GM23338 (cell line): ENCODE results near the gene GPC6. TPM values are rescaled to one million over a fixed set of nuclear protein-coding genes. Genes with fewer than 3 reads are reported as not detected.

Source experiments
- ATAC-seq: fragments of 200-7000 bp; cut with Tn5 transposase; 3 replicates; pipeline ENCODE4 v1.9.1; 2020
- DNase-seq: peaks from one replicate; pipeline ENCODE4 v3.0.0-alpha.2; 2015; ENCODE audit warnings: low spot score
- H2AFZ ChIP-seq: fragments of 200-600 bp; sonication (generic); 2 replicates; pipeline ENCODE4 v1.8.0; 2016; ENCODE audit warnings: antibody characterized with exemption, mild to moderate bottlenecking, moderate library complexity
- H3F3A ChIP-seq: fragments of 200-600 bp; sonication (generic); replicated peaks from 2 replicates; pipeline ENCODE4 v1.8.0; 2017; ENCODE audit warnings: antibody characterized with exemption, mixed run types, low read depth
- H3K27ac ChIP-seq: fragments of 200-600 bp; sonication (generic); 2 replicates; pipeline ENCODE4 v1.6.1; 2016; ENCODE audit warnings: low read depth
- H3K27me3 ChIP-seq: fragments of 200-600 bp; sonication (generic); 2 replicates; pipeline ENCODE4 v1.8.0; 2016; ENCODE audit warnings: mild to moderate bottlenecking, mixed run types, moderate library complexity; ENCODE audit not compliant: insufficient read depth
- H3K36me3 ChIP-seq: fragments of 200-600 bp; sonication (generic); 2 replicates; pipeline ENCODE4 v1.8.0; 2016; ENCODE audit warnings: mild to moderate bottlenecking; ENCODE audit not compliant: insufficient read depth
- H3K4me1 ChIP-seq: fragments of 200-600 bp; sonication (generic); 2 replicates; pipeline ENCODE4 v1.8.0; 2016; ENCODE audit warnings: mild to moderate bottlenecking, moderate library complexity; ENCODE audit not compliant: insufficient read depth
- H3K4me2 ChIP-seq: fragments of 200-600 bp; sonication (generic); 2 replicates; pipeline ENCODE4 v1.7.1; 2017; ENCODE audit warnings: mixed run types
- H3K4me3 ChIP-seq: fragments of 200-600 bp; sonication (generic); 2 replicates; pipeline ENCODE4 v1.6.1; 2016; ENCODE audit warnings: mixed run types
- H3K79me2 ChIP-seq: fragments of 200-600 bp; sonication (generic); replicated peaks from 2 replicates; pipeline ENCODE4 v1.8.0; 2017; ENCODE audit warnings: mild to moderate bottlenecking; ENCODE audit not compliant: insufficient read depth
- H3K9me2 ChIP-seq: fragments of 200-600 bp; sonication (generic); 2 replicates; pipeline ENCODE4 v1.8.0; 2017; ENCODE audit not compliant: insufficient read depth
- H4K20me1 ChIP-seq: fragments of 200-600 bp; sonication (generic); replicated peaks from 2 replicates; pipeline ENCODE4 v1.8.0; 2017; ENCODE audit warnings: mild to moderate bottlenecking; ENCODE audit not compliant: insufficient read depth
- H3K27ac Mint-ChIP-seq: 2 replicates; pipeline ENCODE4 v1.8.0; 2020; ENCODE audit warnings: inconsistent platforms, mild to moderate bottlenecking, moderate library complexity, mixed read lengths
- H3K27me3 Mint-ChIP-seq: 3 replicates; pipeline ENCODE4 v1.8.0; 2022; ENCODE audit warnings: low read depth, mild to moderate bottlenecking, moderate library complexity, mixed read lengths, inconsistent platforms; ENCODE audit not compliant: insufficient read depth, poor library complexity
- H3K36me3 Mint-ChIP-seq: 3 replicates; pipeline ENCODE4 v1.8.0; 2021; ENCODE audit warnings: low read depth, mild to moderate bottlenecking, inconsistent platforms, moderate library complexity, mixed read lengths
- H3K4me1 Mint-ChIP-seq: 3 replicates; pipeline ENCODE4 v1.8.0; 2020; ENCODE audit warnings: mild to moderate bottlenecking, inconsistent platforms, mixed read lengths
- H3K4me3 Mint-ChIP-seq: 3 replicates; pipeline ENCODE4 v1.8.0; 2021; ENCODE audit warnings: moderate library complexity, mild to moderate bottlenecking, inconsistent platforms, mixed read lengths
- H3K9me3 Mint-ChIP-seq: 3 replicates; pipeline ENCODE4 v1.8.0; 2020; ENCODE audit warnings: moderate library complexity, mild to moderate bottlenecking, inconsistent platforms, mixed read lengths
- CREB1 ChIP-seq: fragments of 250-450 bp; sonication (Bioruptor Pico); IDR thresholded peaks from 2 replicates; pipeline ENCODE4 v1.5.0; 2020; ENCODE audit warnings: low read depth, mild to moderate bottlenecking, moderate library complexity
- ETS1 ChIP-seq: IDR thresholded peaks from 2 replicates; pipeline ENCODE4 v1.6.1; 2016; ENCODE audit warnings: antibody characterized with exemption
- EZH2phosphoT487 ChIP-seq: fragments of 200-600 bp; sonication (generic); IDR thresholded peaks from one replicate; pipeline ENCODE4 v1.8.1; 2018; ENCODE audit warnings: antibody characterized with exemption; ENCODE audit not compliant: unreplicated experiment
- JUNB ChIP-seq: IDR thresholded peaks from one replicate; pipeline ENCODE4 v1.6.1; 2016; ENCODE audit warnings: antibody characterized with exemption; ENCODE audit not compliant: unreplicated experiment
- NANOG ChIP-seq: IDR thresholded peaks from 2 replicates; pipeline ENCODE4 v1.6.1; 2016; ENCODE audit warnings: antibody characterized with exemption, borderline replicate concordance
- POLR2AphosphoS5 ChIP-seq: IDR thresholded peaks from 2 replicates; pipeline ENCODE4 v1.6.1; 2016; ENCODE audit warnings: antibody characterized with exemption, low read depth
- REST ChIP-seq: IDR thresholded peaks from one replicate; pipeline ENCODE4 v1.6.1; 2018; ENCODE audit warnings: antibody characterized with exemption; ENCODE audit not compliant: unreplicated experiment
- STAT1 ChIP-seq: IDR thresholded peaks from one replicate; pipeline ENCODE4 v1.6.1; 2016; ENCODE audit warnings: antibody characterized with exemption; ENCODE audit not compliant: unreplicated experiment
- ZNF114 ChIP-seq: fragments of 250-450 bp; sonication (Bioruptor Pico); IDR thresholded peaks from 2 replicates; pipeline ENCODE4 v1.5.0; 2020; ENCODE audit warnings: mild to moderate bottlenecking, moderate library complexity
- ZNF462 ChIP-seq: fragments of 250-450 bp; sonication (Bioruptor Pico); IDR thresholded peaks from 2 replicates; pipeline ENCODE4 v1.5.0; 2020; ENCODE audit warnings: mild to moderate bottlenecking, moderate library complexity
- polyA plus RNA-seq: library from polyadenylated mRNA; unstranded; fragments of >200 nt; fragmentation: Nextera tagmentation; extraction: Ambion mirVana; gene quantifications from 2 replicates; pipeline ENCODE4 v1.2.1, GENCODE V29; 2016
- total RNA-seq: library from RNA; depleted of rRNA; stranded (reverse); fragments of >200 nt; shearing (Covaris generic); gene quantifications from 2 replicates; pipeline ENCODE4 v1.2.3, GENCODE V29; 2014

GPC6 gene
- total and polyA plus RNA-seq, 2 experiments from 2014 or later, result 6.4 to 28.6 TPM

GRCh38 chr13:94389604-94390351, 1163.2 kb downstream of the GPC6 start:
- Mint-ChIP-seq H3K4me3 (no peak overlapping the region), H3K9me3 (no peaks in the 10 kb centered on the region), H3K4me1 (peaks cover 12% of the 10 kb centered on the region), H3K27ac (no peak overlapping the region; the same call in 1 of the 2 replicates), H3K27me3 (peaks cover 3% of the 10 kb centered on the region), H3K36me3 (no peaks in the 10 kb centered on the region)
- Histone ChIP-seq H2AFZ (no peak overlapping the region), H3K9me2 (no peaks in the 10 kb centered on the region), H4K20me1 (no peaks in the 10 kb centered on the region), H3F3A (no peaks in the 10 kb centered on the region), H3K4me2 (no peak overlapping the region), H3K4me3 (no peak overlapping the region), H3K27ac (no peak overlapping the region), H3K36me3 (no peaks in the 10 kb centered on the region), H3K79me2 (no peaks in the 10 kb centered on the region), H3K27me3 (no peaks in the 10 kb centered on the region), H3K4me1 (no peaks in the 10 kb centered on the region; the same call in none of the 2 replicates)
- no peak for TF ChIP-seq POLR2AphosphoS5
- no peak for ATAC-seq
- no peak for DNase-seq

- DNase-seq (no peak), ATAC-seq (no peak)
- no peak overlapping the region for H3K4me3 ChIP-seq
- H3K9me3 Mint-ChIP-seq, result no peaks in the 10 kb centered on the region
- no peak overlapping the region for H3K4me2 ChIP-seq
- no peak overlapping the region for H3K4me3 Mint-ChIP-seq
- peaks cover 3% of the 10 kb centered on the region for H3K27me3 Mint-ChIP-seq
- H3K4me1 ChIP-seq, result no peaks in the 10 kb centered on the region; the same call in none of the 2 replicates
- H3K27ac ChIP-seq, result no peak overlapping the region
- no peaks in the 10 kb centered on the region for H3K9me2 ChIP-seq
- no peaks in the 10 kb centered on the region for H4K20me1 ChIP-seq
- H2AFZ ChIP-seq, result no peak overlapping the region
- H3F3A ChIP-seq, result no peaks in the 10 kb centered on the region
- no peak overlapping the region for H3K27ac Mint-ChIP-seq
- H3K4me1 Mint-ChIP-seq, result peaks cover 12% of the 10 kb centered on the region
- H3K79me2 ChIP-seq, result no peaks in the 10 kb centered on the region
- H3K27me3 ChIP-seq, result no peaks in the 10 kb centered on the region
- H3K36me3 Mint-ChIP-seq, result no peaks in the 10 kb centered on the region
- H3K36me3 ChIP-seq, result no peaks in the 10 kb centered on the region
- TF ChIP-seq CREB1 (no peak), ZNF114 (CRISPR knock-in tag) (no peak), POLR2AphosphoS5 (no peak), NANOG (no peak), ETS1 (no peak), JUNB (no peak), ZNF462 (no peak), STAT1 (no peak), EZH2phosphoT487 (no peak), REST (no peak)
Observed at GRCh38 chr13:94390881-94391280, 1164.3 kb downstream of the GPC6 start.
